Calu3 (cell line): ENCODE results near the gene LILRA2. TPM values are rescaled to one million over a fixed set of nuclear protein-coding genes. Genes with fewer than 3 reads are reported as not detected.

ENCODE experiments used
- BruUV-seq: library from RNA; stranded (reverse); fragments of 400-500 nt; replicated peaks from 2 replicates; lab custom pipeline; 2021; lab: Mats Ljungman, UMichigan
- CTCF ChIA-PET: fragments of 300-600 bp; sonication (Branson Sonifier 250); formaldehyde crosslinking; loops from one replicate; lab custom pipeline; 2022; ENCODE audit warnings: antibody characterized with exemption; lab: Charles Lee
- DNase-seq: peaks from one replicate; pipeline ENCODE4 v3.0.0; 2022
- H3K27ac Mint-ChIP-seq: one replicate; pipeline ENCODE4 v1.8.0; 2022; ENCODE audit warnings: mixed read lengths; ENCODE audit not compliant: unreplicated experiment
- H3K27me3 Mint-ChIP-seq: one replicate; pipeline ENCODE4 v1.8.0; 2022; ENCODE audit warnings: mixed read lengths; ENCODE audit not compliant: unreplicated experiment
- H3K36me3 Mint-ChIP-seq: one replicate; pipeline ENCODE4 v1.8.0; 2022; ENCODE audit warnings: mild to moderate bottlenecking, moderate library complexity, mixed read lengths; ENCODE audit not compliant: insufficient read depth, unreplicated experiment
- H3K4me1 Mint-ChIP-seq: one replicate; pipeline ENCODE4 v1.8.0; 2022; ENCODE audit warnings: mild to moderate bottlenecking, low read depth, mixed read lengths; ENCODE audit not compliant: unreplicated experiment
- H3K4me3 Mint-ChIP-seq: one replicate; pipeline ENCODE4 v1.8.0; 2022; ENCODE audit warnings: mild to moderate bottlenecking, low read depth, moderate library complexity, mixed read lengths; ENCODE audit not compliant: unreplicated experiment
- H3K9me3 Mint-ChIP-seq: one replicate; pipeline ENCODE4 v1.8.0; 2022; ENCODE audit warnings: low read depth, mixed read lengths; ENCODE audit not compliant: unreplicated experiment
- CTCF ChIP-seq: fragments of 200-600 bp; IDR thresholded peaks from one replicate; pipeline ENCODE4 v1.8.0; 2022; ENCODE audit warnings: antibody characterized with exemption; ENCODE audit not compliant: unreplicated experiment
- intact Hi-C: fragments of 100-400 bp; cut with micrococcal nuclease; formaldehyde crosslinking; loops from one replicate; pipeline ENCODE4 v1.10.0; 2022; ENCODE audit not compliant: unreplicated experiment
- total RNA-seq: library from RNA; stranded (reverse); gene quantifications from 2 replicates; pipeline ENCODE4 v1.2.3, GENCODE V29; 2022

LILRA2 gene
- total RNA-seq, 1 experiment from 2014 or later: not detected

- CTCF ChIA-PET: no interaction called here
- Mint-ChIP-seq H3K4me1 (no peaks in the 10 kb centered on the region), H3K9me3 (no peaks in the 10 kb centered on the region)
Observed at GRCh38 chr19:54600212-54600611, 26.6 kb downstream of the LILRA2 start.

GRCh38 chr19:54606230-54606629 lies 32.6 kb downstream of the LILRA2 start:
- no TSS peak for BruUV-seq
- Mint-ChIP-seq H3K27ac (no peak overlapping the region), H3K9me3 (no peaks in the 10 kb centered on the region), H3K4me3 (no peak overlapping the region), H3K4me1 (no peaks in the 10 kb centered on the region), H3K36me3 (no peaks in the 10 kb centered on the region), H3K27me3 (peaks cover 81% of the 10 kb centered on the region)
- no peak for DNase-seq
- CTCF ChIA-PET: no interaction called here
- no peak for TF ChIP-seq CTCF
- intact Hi-C loops: no loop called here

More at GRCh38 chr19:54600212-54600611, 26.6 kb downstream of the LILRA2 start:
- no peak overlapping the region for H3K4me3 Mint-ChIP-seq
- DNase-seq: no peak
- no peak overlapping the region for H3K27ac Mint-ChIP-seq
- intact Hi-C loops: no loop called here
- H3K36me3 Mint-ChIP-seq: no peaks in the 10 kb centered on the region
- no peak for TF ChIP-seq CTCF
- H3K27me3 Mint-ChIP-seq: peaks cover 76% of the 10 kb centered on the region
- BruUV-seq: no TSS peak

GRCh38 chr19:54606891-54607784 lies 33.5 kb downstream of the LILRA2 start:
- BruUV-seq: no TSS peak
- no peaks in the 10 kb centered on the region for H3K9me3 Mint-ChIP-seq

GRCh38 chr19:54607785-54608150 lies 34.2 kb downstream of the LILRA2 start:
- Mint-ChIP-seq H3K9me3 (no peaks in the 10 kb centered on the region), H3K27ac (no peak overlapping the region), H3K27me3 (peaks cover 66% of the 10 kb centered on the region), H3K4me3 (no peak overlapping the region), H3K36me3 (no peaks in the 10 kb centered on the region), H3K4me1 (no peaks in the 10 kb centered on the region)
- intact Hi-C loops: no loop called here
- BruUV-seq: no TSS peak
- TF ChIP-seq CTCF: no peak
- no peak for DNase-seq
- CTCF ChIA-PET: no interaction called here

More at GRCh38 chr19:54606891-54607784, 33.5 kb downstream of the LILRA2 start:
- CTCF ChIA-PET: interaction anchor here (0.5 kb wide), 1 partner anchor 80 kb away, joined by 3 read pairs; no protein-coding TSS in a partner anchor
- no peaks in the 10 kb centered on the region for H3K4me1 Mint-ChIP-seq
- no peak for DNase-seq
- peaks cover 72% of the 10 kb centered on the region for H3K27me3 Mint-ChIP-seq
- intact Hi-C loops: no loop called here
- H3K36me3 Mint-ChIP-seq: no peaks in the 10 kb centered on the region
- H3K4me3 Mint-ChIP-seq: no peak overlapping the region
- no peak for TF ChIP-seq CTCF
- H3K27ac Mint-ChIP-seq: no peak overlapping the region
